ENCODE data around the gene CCDC34. TPM values are rescaled to one million over a fixed set of nuclear protein-coding genes. Genes with fewer than 3 reads are reported as not detected.
"Not testable (repeated sequence)": the region's sequence is repeated elsewhere in the genome, so short reads cannot be mapped to it uniquely, and the experiment has no call there.

The CCDC34 gene
- total and polyA plus RNA-seq, 8 donors, result 3.2 to 28.6 (median 22.3) TPM

DNA sequence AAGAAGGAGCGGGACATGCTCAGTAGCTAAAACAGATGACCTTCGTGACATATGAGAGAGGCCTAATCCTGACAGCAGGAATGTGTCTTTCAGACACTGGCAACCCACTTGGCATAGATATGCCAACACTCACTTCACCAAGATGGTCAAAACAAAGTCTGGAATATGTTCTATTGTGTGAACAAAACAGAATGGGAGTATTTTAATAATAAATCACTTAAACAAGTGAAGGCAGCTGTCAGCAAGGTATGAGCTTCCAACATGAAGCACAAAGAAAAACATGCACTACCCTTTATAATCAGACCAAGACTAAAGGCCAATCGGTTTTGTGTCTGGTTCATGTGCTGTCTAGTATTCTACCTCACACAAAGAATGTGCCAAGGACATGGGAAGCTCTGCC is 23.1 kb downstream of the CCDC34 start:
- H3K27ac ChIP-seq, result no peak overlapping the region
- DNase-seq (no peak), ATAC-seq (no peak)
- H3K4me3 ChIP-seq, result no peak overlapping the region
- intact Hi-C loops (cut with DNase I), result no loop called here
- no peaks in the 10 kb centered on the region for H3K27me3 ChIP-seq
- TF ChIP-seq CTCF (IDR thresholded peaks at IDR 0.05), result no peak
- no peaks in the 10 kb centered on the region for H3K36me3 ChIP-seq
- no peaks in the 10 kb centered on the region for H3K9me3 ChIP-seq
- no peaks in the 10 kb centered on the region for H3K4me1 ChIP-seq

DNA sequence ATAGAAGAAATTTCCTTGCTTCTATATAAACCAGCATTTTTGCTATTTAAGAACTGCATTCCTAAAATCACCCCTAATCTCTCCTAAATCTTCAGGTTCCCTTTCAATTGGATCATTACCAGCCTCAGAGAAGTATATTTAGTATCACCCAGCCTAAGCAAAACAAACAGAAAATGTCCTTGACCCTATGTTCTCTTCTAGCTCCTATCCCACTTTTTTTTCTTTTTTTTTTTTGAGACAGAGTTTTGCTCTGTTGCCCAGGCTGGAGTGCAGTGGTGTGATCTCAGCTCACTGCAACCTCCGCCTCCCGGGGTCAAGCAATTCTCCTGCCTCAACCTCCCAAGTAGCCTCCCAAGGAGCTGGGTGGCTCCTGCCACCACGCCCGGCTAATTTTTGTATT is 28.3 kb downstream of the CCDC34 start:
- intact Hi-C loops (cut with DNase I); H3K4me3 ChIP-seq; H3K9me3 ChIP-seq; H3K4me1 ChIP-seq; H3K27me3 ChIP-seq; H3K36me3 ChIP-seq; H3K27ac ChIP-seq; DNase-seq; ATAC-seq: not testable (repeated sequence)

DNA sequence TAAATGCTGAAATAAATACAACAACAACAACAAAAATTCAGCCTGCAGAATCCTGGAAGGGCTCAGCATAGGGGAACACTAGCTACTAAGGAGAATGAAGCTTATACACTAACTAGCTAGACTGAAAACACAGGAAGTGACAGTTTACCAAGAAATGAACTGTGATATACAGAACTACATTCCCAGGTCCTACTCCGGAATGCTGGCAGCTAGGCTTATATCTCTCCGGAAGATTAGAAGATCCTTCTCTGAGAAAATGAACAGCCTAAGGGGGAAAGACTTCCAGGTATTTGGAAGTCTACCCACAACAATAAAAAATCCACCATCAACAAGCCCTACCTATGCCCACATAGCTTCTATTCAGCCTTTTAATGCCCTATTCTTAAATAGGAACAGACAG is 31.0 kb downstream of the CCDC34 start:
- intact Hi-C loops (cut with DNase I), result no loop called here
- DNase-seq (peak in 1 of 4 donors; percentile 20), ATAC-seq (no peak)
- TF ChIP-seq CTCF (IDR thresholded peaks at IDR 0.05), result no peak
- H3K27ac ChIP-seq, result no peak overlapping the region
- no peaks in the 10 kb centered on the region for H3K36me3 ChIP-seq
- H3K9me3 ChIP-seq, result no peaks in the 10 kb centered on the region
- no peaks in the 10 kb centered on the region for H3K27me3 ChIP-seq
- H3K4me3 ChIP-seq, result no peak overlapping the region
- peaks cover 0 to 5% of the 10 kb centered on the region in 2 donors for H3K4me1 ChIP-seq

- no peak for DNase-seq
- Histone ChIP-seq H3K36me3 (no peaks in the 10 kb centered on the region), H3K4me1 (peaks cover 0 to 5% of the 10 kb centered on the region in 2 donors), H3K27ac (no peak overlapping the region), H3K9me3 (peaks cover 0 to 4% of the 10 kb centered on the region in 2 donors), H3K4me3 (no peak overlapping the region), H3K27me3 (no peaks in the 10 kb centered on the region)
- ATAC-seq, result no peak
- intact Hi-C loops (cut with DNase I), result no loop called here
- TF ChIP-seq CTCF (IDR thresholded peaks at IDR 0.05), result no peak
Measured at GRCh38 chr11:27330633-27331270, 32.3 kb downstream of the CCDC34 start.

GRCh38 chr11:27329867-27330632 is 33.0 kb downstream of the CCDC34 start:
- ATAC-seq (no peak), DNase-seq (no peak)
- no peak for TF ChIP-seq CTCF (IDR thresholded peaks at IDR 0.05)
- intact Hi-C loops (cut with DNase I), result no loop called here
- H3K9me3 ChIP-seq, result peaks cover 0 to 4% of the 10 kb centered on the region in 2 donors
- no peak overlapping the region for H3K27ac ChIP-seq
- H3K27me3 ChIP-seq, result no peaks in the 10 kb centered on the region
- peaks cover 0 to 5% of the 10 kb centered on the region in 2 donors for H3K4me1 ChIP-seq
- no peak overlapping the region for H3K4me3 ChIP-seq
- H3K36me3 ChIP-seq, result no peaks in the 10 kb centered on the region

Data from left lung (tissue), 10 donors.